Activated CD4-positive, alpha-beta T cell treated with anti-CD3 and anti-CD28 coated beads, Interleukin-10, Interleukin-2, amounts not matched to agents 100 ng/mL and 50 ng/mL, durations not matched to agents 16 hours and 8 hours (primary cell): ENCODE data around the gene SOX18.

Source experiments
- DNase-seq: peaks from one replicate; pipeline ENCODE4 v3.0.0-alpha.2; 2020

SOX18 gene

GRCh38 chr20:64067733-64068307, 18.4 kb upstream of the SOX18 start:
- DNase-seq: no peak

- no peak for DNase-seq
Observed at GRCh38 chr20:64067005-64067632, 17.7 kb upstream of the SOX18 start.

GRCh38 chr20:64065974-64066343, 16.5 kb upstream of the SOX18 start:
- peak; percentile 90 for DNase-seq

- no peak for DNase-seq
Observed at GRCh38 chr20:64065062-64065973, 15.9 kb upstream of the SOX18 start.

- DNase-seq: no peak
Observed at GRCh38 chr20:64064145-64064698, 14.8 kb upstream of the SOX18 start.

- no peak for DNase-seq
Observed at GRCh38 chr20:64063389-64064144, 14.1 kb upstream of the SOX18 start.

GRCh38 chr20:64062596-64063388, 13.4 kb upstream of the SOX18 start, which contains the start of gene TCEA2:
Gene TCEA2 (plus strand): TSS chr20:64063198. CDS start chr20:64063313, 115 bp downstream.
- DNase-seq: peak; percentile 98

- no peak for DNase-seq
Observed at GRCh38 chr20:64062276-64062595, 12.8 kb upstream of the SOX18 start.

GRCh38 chr20:64058536-64058935, 9.1 kb upstream of the SOX18 start:
- DNase-seq: no peak

GRCh38 chr20:64057628-64058498, 8.4 kb upstream of the SOX18 start:
- peak; percentile 84 for DNase-seq

- no peak for DNase-seq
Observed at GRCh38 chr20:64056889-64057627, 7.6 kb upstream of the SOX18 start.

- DNase-seq: no peak
Observed at GRCh38 chr20:64056639-64056888, 7.1 kb upstream of the SOX18 start.

GRCh38 chr20:64055893-64056638, 6.6 kb upstream of the SOX18 start:
- DNase-seq: no peak

- DNase-seq: no peak
Observed at GRCh38 chr20:64055396-64055892, 6.0 kb upstream of the SOX18 start.

- no peak for DNase-seq
Observed at GRCh38 chr20:64053841-64054661, 4.6 kb upstream of the SOX18 start.

- DNase-seq: no peak
Observed at GRCh38 chr20:64052987-64053840, 3.8 kb upstream of the SOX18 start.

GRCh38 chr20:64052326-64052722, 2.9 kb upstream of the SOX18 start:
- no peak for DNase-seq
